Kidney glomerular epithelial cell (primary cell): ENCODE results near the gene SVIL.
A peak's percentile ranks its signal among the peaks of the same experiment; 100 is the strongest.
"Not testable (repeated sequence)": the region's sequence is repeated elsewhere in the genome, so short reads cannot be mapped to it uniquely, and the experiment has no call there.

Source experiments
- DNase-seq: peaks from one replicate; lab custom pipeline; 2025; lab: John Stamatoyannopoulos, UW

The SVIL gene

GRCh38 chr10:29649561-29650551, 15.1 kb upstream of the SVIL start:
- DNase-seq, result no peak

- peak; percentile 52 for DNase-seq
Observed at GRCh38 chr10:29648983-29649268, 14.2 kb upstream of the SVIL start.

GRCh38 chr10:29648114-29648982, 13.6 kb upstream of the SVIL start:
- no peak for DNase-seq

GRCh38 chr10:29647478-29647877, 12.7 kb upstream of the SVIL start:
- DNase-seq, result no peak

GRCh38 chr10:29646960-29647461, 12.2 kb upstream of the SVIL start:
- no peak for DNase-seq

- DNase-seq, result no peak
Observed at GRCh38 chr10:29646238-29646902, 11.6 kb upstream of the SVIL start.

- no peak for DNase-seq
Observed at GRCh38 chr10:29643771-29644501, 9.2 kb upstream of the SVIL start.

GRCh38 chr10:29642990-29643389, 8.2 kb upstream of the SVIL start:
- DNase-seq, result peak; percentile 27

GRCh38 chr10:29637537-29637936, 2.8 kb upstream of the SVIL start:
- no peak for DNase-seq

- peak; percentile 57 for DNase-seq
Observed at GRCh38 chr10:29636178-29636577, 1.4 kb upstream of the SVIL start.

GRCh38 chr10:29635711-29636144, 957 bp upstream of the SVIL start:
- DNase-seq, result peak; percentile 39

- no peak for DNase-seq
Observed at GRCh38 chr10:29634105-29634504, 666 bp downstream of the SVIL start.

- no peak for DNase-seq
Observed at GRCh38 chr10:29631049-29631339, 3.8 kb downstream of the SVIL start.

GRCh38 chr10:29630205-29631048, 4.3 kb downstream of the SVIL start:
- no peak for DNase-seq

GRCh38 chr10:29628912-29629526, 5.8 kb downstream of the SVIL start:
- no peak for DNase-seq

- DNase-seq, result no peak
Observed at GRCh38 chr10:29628311-29628710, 6.5 kb downstream of the SVIL start.

GRCh38 chr10:29627201-29628132, 7.3 kb downstream of the SVIL start:
- DNase-seq, result no peak

GRCh38 chr10:29624357-29624756, 10.4 kb downstream of the SVIL start:
- DNase-seq, result not testable (repeated sequence)

- no peak for DNase-seq
Observed at GRCh38 chr10:29623797-29624196, 11.0 kb downstream of the SVIL start.
